Testis (tissue), 3 donors: ENCODE measurements around the gene ZNF799. TPM values are rescaled to one million over a fixed set of nuclear protein-coding genes. Genes with fewer than 3 reads are reported as not detected.
"Not testable (repeated sequence)": the region's sequence is repeated elsewhere in the genome, so short reads cannot be mapped to it uniquely, and the experiment has no call there.

Source experiments
- DNase-seq: peaks from one replicate; pipeline ENCODE4 v3.0.0-alpha.2; 2019
- H3K27ac ChIP-seq, 2 donors: fragments of 200-600 bp; sonication (generic); one replicate each; pipeline ENCODE4 v1.5.1; 2019
- H3K27me3 ChIP-seq: fragments of 200-600 bp; sonication (generic); one replicate; pipeline ENCODE4 v1.5.1; 2019
- H3K36me3 ChIP-seq: fragments of 200-600 bp; sonication (generic); one replicate; pipeline ENCODE4 v1.5.1; 2017; ENCODE audit warnings: low read depth; ENCODE audit errors: missing control alignments
- H3K4me1 ChIP-seq: fragments of 200-600 bp; sonication (generic); one replicate; pipeline ENCODE4 v1.5.1; 2019
- H3K4me3 ChIP-seq, 2 donors: fragments of 200-600 bp; sonication (generic); one replicate each; pipeline ENCODE4 v1.5.1; 2017 to 2019
- H3K9me3 ChIP-seq: fragments of 200-600 bp; sonication (generic); one replicate; pipeline ENCODE4 v1.5.1; 2017
- POLR2A ChIP-seq: fragments of 450-650 bp; IDR thresholded peaks from one replicate; pipeline ENCODE4 v1.6.1; 2017; ENCODE audit warnings: antibody characterized with exemption, mild to moderate bottlenecking, moderate library complexity
- WGBS, 2 donors: methylation state at CpG; one replicate each; pipeline ENCODE4 v1.1.5; 2018; 5-methylcytosine and 5-hydroxymethylcytosine counted together
- intact Hi-C: fragments of 100-400 bp; cut with DNase I; formaldehyde crosslinking; loops from one replicate; pipeline ENCODE4 v1.15.1; 2023; ENCODE audit warnings: low total_unique reads
- polyA plus RNA-seq: library from polyadenylated mRNA; stranded (reverse); fragments of 350-450 nt; fragmentation: Illumina TruSeq; extraction: RNeasy Lipid Tissue Mini Kit (QIAGEN cat#74804); gene quantifications from one replicate; pipeline ENCODE4 v1.2.3, GENCODE V29; 2014; ENCODE audit warnings: low read depth, low replicate concordance; ENCODE audit not compliant: insufficient read depth
- total RNA-seq, 2 donors: library from RNA; depleted of rRNA; stranded (reverse); fragments of >200 nt; gene quantifications; one replicate each; pipeline ENCODE4 v1.2.3, GENCODE V29; 2016
- TF ChIP-seq, protein P1 (sequence below), 3 experiments: fragments of 450-650 bp in 2 of 3; fragments of 200-600 bp in 1 of 3; sonication (generic) in 1 of 3; IDR thresholded peaks; one replicate each; pipeline ENCODE4 v1.5.1; 2016 to 2019; ENCODE audit warnings: antibody characterized with exemption in 3 of 3, mild to moderate bottlenecking in 2 of 3, moderate library complexity in 1 of 3

ZNF799 gene
- total and polyA plus RNA-seq, 3 donors from 2014 or later: 3.9 to 5.8 (median 4.6) TPM

DNA sequence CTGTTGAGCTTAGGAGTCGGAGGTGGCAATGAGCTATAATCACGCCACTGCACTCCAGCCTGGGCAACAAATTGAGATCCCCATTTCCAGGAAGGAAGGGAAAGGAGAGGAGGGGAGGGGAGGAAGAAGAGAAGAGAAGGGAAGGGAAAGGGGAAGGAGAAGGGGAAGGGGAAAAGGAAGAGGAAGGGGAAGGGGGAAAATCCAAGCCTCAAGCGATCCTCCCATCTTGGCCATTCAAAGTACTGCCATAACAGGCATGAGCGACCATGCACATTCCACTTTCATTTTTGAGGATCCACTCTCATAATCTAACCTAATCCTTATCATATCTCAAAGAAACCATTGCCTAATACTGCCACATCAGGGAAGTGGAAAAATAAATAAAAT lies 24.8 kb upstream of the ZNF799 start:
- intact Hi-C loops: no loop called here
- Histone ChIP-seq H3K9me3 (no peaks in the 10 kb centered on the region), H3K27ac (no peak overlapping the region), H3K4me3 (no peak overlapping the region), H3K27me3 (no peaks in the 10 kb centered on the region), H3K4me1 (no peaks in the 10 kb centered on the region), H3K36me3 (no peaks in the 10 kb centered on the region)
- TF ChIP-seq POLR2A: no peak
- TF ChIP-seq, protein P1, sequence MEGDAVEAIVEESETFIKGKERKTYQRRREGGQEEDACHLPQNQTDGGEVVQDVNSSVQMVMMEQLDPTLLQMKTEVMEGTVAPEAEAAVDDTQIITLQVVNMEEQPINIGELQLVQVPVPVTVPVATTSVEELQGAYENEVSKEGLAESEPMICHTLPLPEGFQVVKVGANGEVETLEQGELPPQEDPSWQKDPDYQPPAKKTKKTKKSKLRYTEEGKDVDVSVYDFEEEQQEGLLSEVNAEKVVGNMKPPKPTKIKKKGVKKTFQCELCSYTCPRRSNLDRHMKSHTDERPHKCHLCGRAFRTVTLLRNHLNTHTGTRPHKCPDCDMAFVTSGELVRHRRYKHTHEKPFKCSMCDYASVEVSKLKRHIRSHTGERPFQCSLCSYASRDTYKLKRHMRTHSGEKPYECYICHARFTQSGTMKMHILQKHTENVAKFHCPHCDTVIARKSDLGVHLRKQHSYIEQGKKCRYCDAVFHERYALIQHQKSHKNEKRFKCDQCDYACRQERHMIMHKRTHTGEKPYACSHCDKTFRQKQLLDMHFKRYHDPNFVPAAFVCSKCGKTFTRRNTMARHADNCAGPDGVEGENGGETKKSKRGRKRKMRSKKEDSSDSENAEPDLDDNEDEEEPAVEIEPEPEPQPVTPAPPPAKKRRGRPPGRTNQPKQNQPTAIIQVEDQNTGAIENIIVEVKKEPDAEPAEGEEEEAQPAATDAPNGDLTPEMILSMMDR (IDR thresholded peaks at IDR 0.05): no peak
- DNase-seq: no peak
- WGBS, 2 donors: 96 to 100% methylated on average over 4 of the region's 4 CpGs

DNA sequence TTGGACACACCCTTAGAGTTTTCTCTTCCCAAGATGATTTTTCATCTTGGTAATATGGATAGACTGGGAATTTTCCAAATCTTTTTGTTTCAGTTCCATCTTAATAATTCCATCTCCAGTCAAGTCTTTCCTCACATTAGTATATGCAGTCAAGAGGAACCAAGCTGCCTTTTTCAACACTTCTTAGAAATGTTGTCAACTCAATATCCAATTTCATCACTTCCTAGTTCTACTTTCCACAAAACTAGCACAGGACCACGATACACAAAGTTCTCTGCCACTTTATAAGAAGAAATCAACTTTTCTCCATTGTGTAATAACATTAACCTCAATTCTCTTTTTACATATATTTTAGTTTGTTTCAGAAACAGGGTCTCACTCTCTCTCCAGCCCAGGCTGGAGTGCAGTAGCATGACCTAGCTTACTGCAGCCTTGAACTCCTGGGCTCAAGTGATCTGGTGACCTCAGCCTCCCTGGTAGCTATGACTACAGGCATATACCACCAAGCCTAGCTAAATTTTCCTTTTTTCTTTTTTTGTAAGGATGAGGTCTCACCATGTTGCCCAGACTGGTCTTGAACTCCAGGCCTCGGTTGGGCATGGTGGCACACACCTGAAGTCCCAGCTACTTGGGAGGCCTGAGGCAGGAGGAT lies 24.3 kb upstream of the ZNF799 start:
- no peak overlapping the region for H3K27ac ChIP-seq
- WGBS, 2 donors: 100% methylated on average over 2 of the region's 2 CpGs
- H3K4me1 ChIP-seq: no peaks in the 10 kb centered on the region
- no peaks in the 10 kb centered on the region for H3K9me3 ChIP-seq
- H3K4me3 ChIP-seq: no peak overlapping the region
- no peak for DNase-seq
- H3K36me3 ChIP-seq: no peaks in the 10 kb centered on the region
- intact Hi-C loops: no loop called here
- H3K27me3 ChIP-seq: no peaks in the 10 kb centered on the region
- TF ChIP-seq, protein P1 (IDR thresholded peaks at IDR 0.05): no peak
- TF ChIP-seq POLR2A: no peak

DNA sequence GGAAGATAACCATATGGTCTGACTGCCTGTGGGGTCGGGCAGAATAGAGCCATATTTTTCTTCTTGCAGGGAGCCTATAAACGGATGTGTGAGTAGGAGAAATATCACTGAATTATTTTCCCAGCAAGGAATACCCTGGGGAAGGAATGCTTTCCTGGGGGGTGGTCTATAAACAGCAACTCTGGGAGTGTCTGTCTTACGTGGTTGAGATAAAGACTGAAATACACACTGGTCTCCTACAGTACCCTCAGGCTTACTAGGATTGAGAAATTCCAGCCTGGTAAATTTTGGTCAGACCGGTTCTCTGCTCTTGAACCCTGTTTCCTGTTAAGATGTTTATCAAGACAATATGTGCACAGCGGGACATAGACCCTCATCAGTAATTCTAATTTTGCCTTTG lies 16.2 kb upstream of the ZNF799 start:
- H3K27me3 ChIP-seq, H3K4me1 ChIP-seq, H3K36me3 ChIP-seq, intact Hi-C loops, H3K9me3 ChIP-seq, DNase-seq, H3K27ac ChIP-seq, H3K4me3 ChIP-seq: not testable (repeated sequence)
- 91 to 96% methylated on average over 5 of the region's 5 CpGs for WGBS, 2 donors

DNA sequence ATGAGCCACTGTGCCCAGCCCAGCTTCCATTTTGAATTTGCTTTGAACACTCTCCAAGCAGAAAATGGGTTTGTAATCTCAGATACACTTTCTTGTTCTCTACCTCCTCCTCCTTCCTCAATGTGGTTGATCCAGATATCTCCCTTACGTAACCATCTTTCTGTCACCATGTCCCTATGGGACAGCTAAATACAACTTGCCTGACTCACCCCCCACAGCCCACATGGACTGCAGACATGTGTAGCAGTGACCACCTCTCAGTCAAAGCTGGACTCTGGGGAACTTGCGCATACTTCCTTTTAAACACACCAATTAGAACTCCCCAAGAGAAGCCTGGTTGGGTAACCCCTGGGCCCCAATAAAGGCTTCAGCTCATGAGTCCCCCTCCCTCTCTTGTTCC lies 10.8 kb upstream of the ZNF799 start:
- no peak overlapping the region for H3K4me3 ChIP-seq
- H3K27ac ChIP-seq: no peak overlapping the region
- no peaks in the 10 kb centered on the region for H3K36me3 ChIP-seq
- H3K27me3 ChIP-seq: no peaks in the 10 kb centered on the region
- intact Hi-C loops: no loop called here
- H3K4me1 ChIP-seq: no peaks in the 10 kb centered on the region
- no peak for DNase-seq
- TF ChIP-seq POLR2A: no peak
- TF ChIP-seq, protein P1 (IDR thresholded peaks at IDR 0.05): no peak
- no peaks in the 10 kb centered on the region for H3K9me3 ChIP-seq
- 92 to 100% methylated on average over 2 of the region's 2 CpGs for WGBS, 2 donors

DNA sequence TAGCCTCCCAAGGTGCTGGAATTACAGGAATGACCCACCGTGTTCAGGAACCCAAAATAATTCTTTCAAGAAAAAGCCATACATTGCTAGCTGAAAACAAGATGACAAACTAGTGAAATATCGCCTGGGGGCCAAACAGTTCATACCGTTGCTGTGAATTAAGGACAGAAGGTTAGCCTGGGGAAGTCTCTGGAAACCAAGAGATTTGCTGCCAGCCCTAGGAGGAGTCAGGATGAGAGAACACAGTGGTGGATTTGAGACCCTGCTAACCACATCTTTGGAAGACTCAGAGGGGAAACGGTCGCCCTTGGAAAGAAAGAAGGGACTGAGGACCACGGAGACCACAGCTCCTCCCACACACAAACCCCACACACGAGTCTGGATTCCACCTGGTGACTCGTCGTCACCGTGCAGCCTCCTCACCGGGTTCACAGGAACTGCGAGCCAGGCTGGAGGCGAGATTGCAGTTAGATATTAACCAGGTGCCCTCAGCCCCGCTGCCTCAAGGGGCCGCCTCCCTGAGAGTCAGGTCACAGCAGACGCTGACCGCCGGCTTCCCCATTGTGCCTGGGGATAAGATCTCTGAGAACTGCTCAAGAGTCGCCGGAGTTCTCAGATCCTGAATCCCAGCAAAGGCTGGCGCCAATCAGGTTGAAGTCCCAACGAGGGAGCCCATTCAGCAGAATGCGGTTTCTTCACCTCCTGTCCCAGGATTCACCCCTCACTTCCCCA lies 1.0 kb downstream of the ZNF799 start:
- peak; percentile 22 for DNase-seq
- intact Hi-C loops, H3K36me3 ChIP-seq, H3K4me1 ChIP-seq, H3K27me3 ChIP-seq, H3K9me3 ChIP-seq: not testable (repeated sequence)
- WGBS, 2 donors: 4 to 8% methylated on average over 10 to 23 of the region's 23 CpGs
- H3K27ac ChIP-seq: peak overlapping the region; percentile 47 to 56
- H3K4me3 ChIP-seq: peak overlapping the region; percentile 69 to 82

DNA sequence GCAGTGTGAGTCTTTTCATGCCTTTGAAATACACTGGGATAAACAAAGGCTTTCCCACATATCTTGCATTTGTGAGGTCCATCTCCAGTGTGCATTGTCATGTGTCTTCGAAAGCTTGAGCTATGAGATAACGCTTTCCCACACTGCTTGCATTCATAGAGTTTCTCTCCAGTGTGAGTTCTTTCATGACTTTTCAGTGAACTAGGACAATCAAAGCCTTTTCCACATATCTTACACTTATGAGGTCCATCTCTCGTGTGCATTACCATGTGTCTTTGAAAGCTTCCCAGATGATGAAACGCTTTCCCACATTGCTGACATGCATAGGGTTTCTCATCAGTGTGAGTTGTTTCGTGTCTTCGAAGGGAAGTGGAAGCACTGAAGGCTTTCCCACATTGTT lies 9.9 kb downstream of the ZNF799 start:
- intact Hi-C loops, H3K36me3 ChIP-seq: not testable (repeated sequence)
- WGBS, 2 donors: 96 to 98% methylated on average over 6 of the region's 6 CpGs

DNA sequence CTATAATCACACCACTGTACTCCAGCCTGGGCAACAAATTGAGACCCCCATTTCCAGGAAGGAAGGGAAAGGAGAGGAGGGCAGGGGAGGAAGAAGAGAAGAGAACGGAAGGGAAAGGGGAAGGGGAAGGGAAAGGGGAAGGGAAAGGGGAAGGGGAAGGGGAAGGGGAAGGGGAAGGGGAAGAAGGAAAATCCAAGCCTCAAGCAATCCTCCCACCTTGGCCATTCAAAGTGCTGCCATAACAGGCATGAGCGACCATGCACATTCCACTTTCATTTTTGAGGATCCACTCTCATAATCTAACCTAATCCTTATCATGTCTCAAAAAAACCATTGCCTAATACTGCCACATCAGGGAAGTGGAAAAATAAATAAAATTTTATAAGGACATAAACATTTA lies 14.7 kb downstream of the ZNF799 start:
- H3K27me3 ChIP-seq, intact Hi-C loops, H3K27ac ChIP-seq, H3K4me1 ChIP-seq, H3K4me3 ChIP-seq, H3K9me3 ChIP-seq, H3K36me3 ChIP-seq, DNase-seq: not testable (repeated sequence)
- 88 to 92% methylated on average over 2 of the region's 2 CpGs for WGBS, 2 donors

More for the DNA sequence above, 9.9 kb downstream of the ZNF799 start:
- not testable (repeated sequence) for DNase-seq, H3K9me3 ChIP-seq, H3K4me1 ChIP-seq, H3K27ac ChIP-seq, H3K27me3 ChIP-seq, H3K4me3 ChIP-seq
